Lung (tissue), 12 donors: ENCODE measurements around the gene WHRN. TPM values are rescaled to one million over a fixed set of nuclear protein-coding genes. Genes with fewer than 3 reads are reported as not detected.

Source experiments
- ATAC-seq: fragments of 200-7000 bp; cut with Tn5 transposase; one replicate; pipeline ENCODE4 v1.9.1; 2020; ENCODE audit warnings: moderate number of reproducible peaks; ENCODE audit not compliant: insufficient read depth, low FRiP score
- DNase-seq, 3 donors: peaks; one replicate each; pipeline ENCODE4 v3.0.0-alpha.2; 2013 to 2017
- H3K27ac ChIP-seq, 2 donors: one replicate each; pipeline ENCODE4 v1.5.1; 2013; ENCODE audit warnings: mild to moderate bottlenecking in 2 of 2, moderate library complexity in 2 of 2, control low read depth in 1 of 2, inconsistent platforms in 1 of 2, low read depth in 1 of 2, low read length in 1 of 2
- H3K27me3 ChIP-seq, 3 donors: one replicate each; pipeline ENCODE4 v1.5.1; 2013; ENCODE audit warnings: low read length in 2 of 3; ENCODE audit not compliant: control insufficient read depth in 3 of 3, insufficient read depth in 3 of 3
- H3K36me3 ChIP-seq, 4 donors: one replicate each; pipeline ENCODE4 v1.5.1; 2013; ENCODE audit warnings: low read length in 4 of 4, mild to moderate bottlenecking in 1 of 4, moderate library complexity in 1 of 4; ENCODE audit not compliant: control insufficient read depth in 4 of 4, insufficient read depth in 4 of 4
- H3K4me1 ChIP-seq, 5 donors: one replicate each; pipeline ENCODE4 v1.5.1; 2013; ENCODE audit warnings: low read length in 5 of 5, mild to moderate bottlenecking in 2 of 5, moderate library complexity in 1 of 5; ENCODE audit not compliant: control insufficient read depth in 5 of 5, insufficient read depth in 5 of 5
- H3K4me3 ChIP-seq: one replicate; pipeline ENCODE4 v1.5.1; 2013; ENCODE audit warnings: mild to moderate bottlenecking, control low read depth, moderate library complexity
- H3K9ac ChIP-seq, 2 donors: one replicate each; pipeline ENCODE4 v1.5.1; 2013; ENCODE audit warnings: low read length in 2 of 2, control low read depth in 1 of 2; ENCODE audit not compliant: insufficient read depth in 1 of 2
- H3K9me3 ChIP-seq, 4 donors: one replicate each; pipeline ENCODE4 v1.5.1; 2013; ENCODE audit warnings: low read length in 3 of 4, mild to moderate bottlenecking in 1 of 4, moderate library complexity in 1 of 4; ENCODE audit not compliant: control insufficient read depth in 4 of 4, insufficient read depth in 3 of 4
- CTCF ChIP-seq: IDR thresholded peaks from 2 replicates; pipeline ENCODE4 v1.5.1; 2012; ENCODE audit warnings: mild to moderate bottlenecking; ENCODE audit errors: control extremely low read depth, extremely low read depth
- WGBS, 2 donors: extraction: QIAGEN DNeasy Blood & Tissue Kit; methylation state at CpG; one replicate each; pipeline ENCODE4 v1.1.7; 2013; 5-methylcytosine and 5-hydroxymethylcytosine counted together
- polyA plus RNA-seq, 2 donors: library from polyadenylated mRNA; stranded (reverse); fragments of 200-250 nt; gene quantifications; one replicate each; pipeline ENCODE4 v1.2.1, GENCODE V29; 2013
- total RNA-seq, 2 donors: library from RNA; depleted of rRNA in 1 of 2; stranded (reverse); fragments of >200 nt in 1 of 2; gene quantifications; one replicate each; pipeline ENCODE4 v1.2.1, GENCODE V29; 2014 to 2021
- donor health status: control.
- donor health status: control.
- donor health status: Bipolar disorder and iron deficiency.
- donor health status: healthy.
- donor health status: DM: yes; HTN: yes; CAD: no.

WHRN gene
- total and polyA plus RNA-seq, 4 donors, result 3.1 to 11.7 (median 5.6) TPM

GRCh38 chr9:114545055-114545454 lies 39.8 kb upstream of the WHRN start:
- 74 to 77% methylated on average over 5 of the region's 5 CpGs for WGBS, 2 donors
- no peaks in the 10 kb centered on the region for H3K36me3 ChIP-seq
- H3K9ac ChIP-seq, result no peak overlapping the region
- ATAC-seq (no peak), DNase-seq (no peak)
- H3K27me3 ChIP-seq, result peaks cover 0 to 3% (median 0%) of the 10 kb centered on the region in 3 donors
- H3K9me3 ChIP-seq, result peaks cover 0 to 3% (median 0%) of the 10 kb centered on the region in 4 donors
- TF ChIP-seq CTCF, result no peak
- no peak overlapping the region for H3K4me3 ChIP-seq
- H3K27ac ChIP-seq, result no peak overlapping the region
- H3K4me1 ChIP-seq, result no peaks in the 10 kb centered on the region

DNA sequence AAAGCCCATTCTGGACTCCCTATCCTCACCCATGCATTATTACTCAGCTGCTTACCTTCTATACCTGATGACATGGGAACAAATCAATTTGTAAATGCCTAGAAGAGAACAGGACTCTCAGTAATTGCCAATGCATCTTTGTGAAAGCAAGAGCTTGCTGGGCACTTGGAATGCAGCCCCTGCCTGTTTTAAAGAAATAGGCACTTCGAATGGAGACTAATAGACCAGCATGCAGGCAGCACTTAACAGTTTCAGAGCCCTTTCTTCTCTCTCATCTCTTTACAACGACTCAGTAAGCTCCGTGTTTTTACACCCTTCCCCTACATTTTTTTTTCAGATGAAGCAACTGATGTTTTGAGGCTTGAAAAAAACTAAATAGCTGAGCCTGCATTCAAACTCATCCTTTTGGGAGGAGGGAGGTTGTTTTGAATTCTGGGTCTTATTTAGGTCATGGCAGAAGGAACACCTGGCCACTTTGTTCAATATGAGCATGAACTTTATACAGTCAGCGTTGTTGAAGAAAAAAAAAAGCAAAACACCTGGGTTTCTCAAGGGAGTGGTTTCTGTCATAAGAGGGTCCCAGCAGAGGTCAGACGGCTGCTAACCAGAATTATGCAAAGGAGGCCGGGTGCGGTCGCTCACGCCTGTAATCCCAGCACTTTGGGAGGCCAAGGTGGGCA lies 34.6 kb upstream of the WHRN start:
- Histone ChIP-seq H3K36me3 (no peaks in the 10 kb centered on the region), H3K4me3 (no peak overlapping the region), H3K9me3 (no peaks in the 10 kb centered on the region), H3K4me1 (no peaks in the 10 kb centered on the region), H3K27ac (no peak overlapping the region), H3K27me3 (peaks cover 0 to 3% (median 2%) of the 10 kb centered on the region in 3 donors), H3K9ac (no peak overlapping the region)
- TF ChIP-seq CTCF, result no peak
- 75 to 81% methylated on average over 9 of the region's 9 CpGs for WGBS, 2 donors
- DNase-seq (no peak), ATAC-seq (no peak)

DNA sequence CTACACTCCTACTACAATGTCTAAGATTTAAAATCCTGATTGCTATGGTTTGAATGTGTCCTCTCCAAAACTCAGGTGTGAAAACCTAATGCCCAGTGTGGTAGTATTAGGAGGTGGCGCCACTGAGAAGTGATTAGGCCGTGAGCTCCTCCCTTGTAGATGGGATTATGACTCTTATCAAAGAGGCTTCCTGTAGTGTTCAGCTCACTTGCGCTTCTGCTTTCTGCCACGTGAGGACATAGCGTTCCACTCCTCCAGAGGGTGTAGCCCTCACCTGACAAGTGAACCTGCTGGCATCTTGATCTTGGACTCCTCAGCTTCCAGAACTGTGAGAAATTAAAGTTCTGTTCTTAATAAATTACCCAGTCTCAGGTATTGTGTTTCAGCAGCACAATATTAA lies 33.0 kb upstream of the WHRN start:
- H3K36me3 ChIP-seq, result no peaks in the 10 kb centered on the region
- no peaks in the 10 kb centered on the region for H3K9me3 ChIP-seq
- no peak for DNase-seq
- WGBS, 2 donors, result 24 to 36% methylated on average over 5 of the region's 5 CpGs
- H3K9ac ChIP-seq, result no peak overlapping the region
- ATAC-seq, result no peak
- TF ChIP-seq CTCF, result no peak
- H3K4me3 ChIP-seq, result no peak overlapping the region
- H3K4me1 ChIP-seq, result no peaks in the 10 kb centered on the region
- H3K27me3 ChIP-seq, result peaks cover 0 to 2% (median 0%) of the 10 kb centered on the region in 3 donors
- H3K27ac ChIP-seq, result no peak overlapping the region
